ENCODE results near the gene DST. TPM values are rescaled to one million over a fixed set of nuclear protein-coding genes. Genes with fewer than 3 reads are reported as not detected.

DST gene
- total RNA-seq, 1 experiment from 2014 or later, result 132 TPM

DNA sequence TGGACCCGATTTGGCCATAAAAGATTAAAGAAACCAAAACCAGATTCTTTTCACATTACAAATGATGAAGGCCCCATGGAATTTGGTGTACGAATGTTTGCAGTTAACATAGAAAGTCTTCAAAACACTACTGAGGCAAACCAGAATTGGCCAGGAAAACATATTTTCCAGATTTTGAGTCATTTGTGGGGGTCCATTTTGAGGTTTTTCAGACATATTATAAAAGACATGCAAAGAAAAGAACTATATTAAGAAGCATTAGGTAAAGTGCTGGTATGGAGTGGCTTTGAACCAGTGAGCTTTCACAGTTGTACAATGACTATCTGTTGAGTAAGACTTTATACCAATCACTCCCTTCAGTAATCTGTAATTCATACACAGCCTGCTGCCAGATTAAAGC lies 226.4 kb downstream of the DST start:
- no peaks in the 10 kb centered on the region for H3K27me3 Mint-ChIP-seq (ENCODE audit: low read depth)
- POLR2A ChIA-PET, result no interaction called here

GRCh38 chr6:56408976-56409375 lies 233.7 kb downstream of the DST start:
- Mint-ChIP-seq H3K4me3 (no peak overlapping the region), H3K27me3 (ENCODE audit: low read depth) (no peaks in the 10 kb centered on the region), H3K9me3 (no peaks in the 10 kb centered on the region), H3K27ac (no peak overlapping the region), H3K36me3 (no peaks in the 10 kb centered on the region), H3K4me1 (no peaks in the 10 kb centered on the region)
- CTCF ChIA-PET, result no interaction called here
- POLR2A ChIA-PET, result no interaction called here
- no peak for DNase-seq (ENCODE audit: low spot score)
- no peak for ATAC-seq
- TF ChIP-seq, protein P1, sequence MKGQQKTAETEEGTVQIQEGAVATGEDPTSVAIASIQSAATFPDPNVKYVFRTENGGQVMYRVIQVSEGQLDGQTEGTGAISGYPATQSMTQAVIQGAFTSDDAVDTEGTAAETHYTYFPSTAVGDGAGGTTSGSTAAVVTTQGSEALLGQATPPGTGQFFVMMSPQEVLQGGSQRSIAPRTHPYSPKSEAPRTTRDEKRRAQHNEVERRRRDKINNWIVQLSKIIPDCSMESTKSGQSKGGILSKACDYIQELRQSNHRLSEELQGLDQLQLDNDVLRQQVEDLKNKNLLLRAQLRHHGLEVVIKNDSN (CRISPR knock-in tag; IDR thresholded peaks at IDR 0.05), result no peak
- TF ChIP-seq E2F4 (CRISPR knock-in tag; IDR thresholded peaks at IDR 0.05; ENCODE audit: borderline replicate concordance, low read depth), result no peak
- TF ChIP-seq NR2C2 (CRISPR knock-in tag; IDR thresholded peaks at IDR 0.05), result no peak
- TF ChIP-seq CTCF (IDR thresholded peaks at IDR 0.05), result no peak
- TF ChIP-seq RELA (CRISPR knock-in tag; IDR thresholded peaks at IDR 0.05; ENCODE audit: borderline replicate concordance), result no peak
- TF ChIP-seq NR3C1 (CRISPR knock-in tag; conservative IDR thresholded peaks at IDR 0.05; ENCODE audit: low read depth), result no peak
- TF ChIP-seq ZBTB43 (CRISPR knock-in tag; IDR thresholded peaks at IDR 0.05), result no peak
- no peak for TF ChIP-seq SP1 (CRISPR knock-in tag; conservative IDR thresholded peaks at IDR 0.05)
- no peak for TF ChIP-seq IRF2 (CRISPR knock-in tag; IDR thresholded peaks at IDR 0.05; ENCODE audit: borderline replicate concordance, low read depth)
- TF ChIP-seq IRF1 (CRISPR knock-in tag; IDR thresholded peaks at IDR 0.05), result no peak

More for the DNA sequence above, 226.4 kb downstream of the DST start:
- no peak overlapping the region for H3K27ac Mint-ChIP-seq
- DNase-seq (ENCODE audit: low spot score) (no peak), ATAC-seq (no peak)
- no peaks in the 10 kb centered on the region for H3K36me3 Mint-ChIP-seq
- no peaks in the 10 kb centered on the region for H3K9me3 Mint-ChIP-seq
- H3K4me1 Mint-ChIP-seq, result no peaks in the 10 kb centered on the region
- no peak for TF ChIP-seq TEAD1 (CRISPR knock-in tag; IDR thresholded peaks at IDR 0.05)
- TF ChIP-seq, protein P2, sequence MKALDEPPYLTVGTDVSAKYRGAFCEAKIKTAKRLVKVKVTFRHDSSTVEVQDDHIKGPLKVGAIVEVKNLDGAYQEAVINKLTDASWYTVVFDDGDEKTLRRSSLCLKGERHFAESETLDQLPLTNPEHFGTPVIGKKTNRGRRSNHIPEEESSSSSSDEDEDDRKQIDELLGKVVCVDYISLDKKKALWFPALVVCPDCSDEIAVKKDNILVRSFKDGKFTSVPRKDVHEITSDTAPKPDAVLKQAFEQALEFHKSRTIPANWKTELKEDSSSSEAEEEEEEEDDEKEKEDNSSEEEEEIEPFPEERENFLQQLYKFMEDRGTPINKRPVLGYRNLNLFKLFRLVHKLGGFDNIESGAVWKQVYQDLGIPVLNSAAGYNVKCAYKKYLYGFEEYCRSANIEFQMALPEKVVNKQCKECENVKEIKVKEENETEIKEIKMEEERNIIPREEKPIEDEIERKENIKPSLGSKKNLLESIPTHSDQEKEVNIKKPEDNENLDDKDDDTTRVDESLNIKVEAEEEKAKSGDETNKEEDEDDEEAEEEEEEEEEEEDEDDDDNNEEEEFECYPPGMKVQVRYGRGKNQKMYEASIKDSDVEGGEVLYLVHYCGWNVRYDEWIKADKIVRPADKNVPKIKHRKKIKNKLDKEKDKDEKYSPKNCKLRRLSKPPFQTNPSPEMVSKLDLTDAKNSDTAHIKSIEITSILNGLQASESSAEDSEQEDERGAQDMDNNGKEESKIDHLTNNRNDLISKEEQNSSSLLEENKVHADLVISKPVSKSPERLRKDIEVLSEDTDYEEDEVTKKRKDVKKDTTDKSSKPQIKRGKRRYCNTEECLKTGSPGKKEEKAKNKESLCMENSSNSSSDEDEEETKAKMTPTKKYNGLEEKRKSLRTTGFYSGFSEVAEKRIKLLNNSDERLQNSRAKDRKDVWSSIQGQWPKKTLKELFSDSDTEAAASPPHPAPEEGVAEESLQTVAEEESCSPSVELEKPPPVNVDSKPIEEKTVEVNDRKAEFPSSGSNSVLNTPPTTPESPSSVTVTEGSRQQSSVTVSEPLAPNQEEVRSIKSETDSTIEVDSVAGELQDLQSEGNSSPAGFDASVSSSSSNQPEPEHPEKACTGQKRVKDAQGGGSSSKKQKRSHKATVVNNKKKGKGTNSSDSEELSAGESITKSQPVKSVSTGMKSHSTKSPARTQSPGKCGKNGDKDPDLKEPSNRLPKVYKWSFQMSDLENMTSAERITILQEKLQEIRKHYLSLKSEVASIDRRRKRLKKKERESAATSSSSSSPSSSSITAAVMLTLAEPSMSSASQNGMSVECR (CRISPR knock-in tag; IDR thresholded peaks at IDR 0.05; ENCODE audit: borderline replicate concordance), result no peak
- no peak for TF ChIP-seq ERG (CRISPR knock-in tag; IDR thresholded peaks at IDR 0.05)
- no peak for TF ChIP-seq PREB (CRISPR knock-in tag; IDR thresholded peaks at IDR 0.05; ENCODE audit: borderline replicate concordance)
- no peak for TF ChIP-seq ZNF416 (CRISPR knock-in tag; IDR thresholded peaks at IDR 0.05)
- TF ChIP-seq ZNF263 (CRISPR knock-in tag; IDR thresholded peaks at IDR 0.05; ENCODE audit: low read depth), result no peak
- TF ChIP-seq ATF1 (CRISPR knock-in tag; IDR thresholded peaks at IDR 0.05), result no peak
- TF ChIP-seq FOXK1 (CRISPR knock-in tag; IDR thresholded peaks at IDR 0.05), result no peak
- no peak for TF ChIP-seq ZNF138 (CRISPR knock-in tag; conservative IDR thresholded peaks at IDR 0.05)
- no peak for TF ChIP-seq PRRX2 (CRISPR knock-in tag; IDR thresholded peaks at IDR 0.05)
- TF ChIP-seq ZNF317 (CRISPR knock-in tag; IDR thresholded peaks at IDR 0.05; ENCODE audit: borderline replicate concordance, low read depth), result no peak
- TF ChIP-seq ESRRA (CRISPR knock-in tag; IDR thresholded peaks at IDR 0.05; ENCODE audit: borderline replicate concordance), result no peak
- no peak for TF ChIP-seq NR2C2 (CRISPR knock-in tag; IDR thresholded peaks at IDR 0.05)
- no peak overlapping the region for H3K4me3 Mint-ChIP-seq
- CTCF ChIA-PET, result no interaction called here

Measured in WTC11 (cell line).